GM12872 (cell line): ENCODE data around the gene ATP5F1A.

ENCODE experiments used
- CTCF ChIP-seq: IDR thresholded peaks from 3 replicates; pipeline ENCODE4 v1.5.1; 2011; ENCODE audit warnings: low read depth, mild to moderate bottlenecking, low read length, moderate library complexity; ENCODE audit not compliant: insufficient read depth

Gene ATP5F1A

GRCh38 chr18:46050268-46050667 lies 47.8 kb downstream of the ATP5F1A start:
- no peak for TF ChIP-seq CTCF

- TF ChIP-seq CTCF, result no peak
Observed at GRCh38 chr18:46048641-46049040, 49.5 kb downstream of the ATP5F1A start.

GRCh38 chr18:46046688-46047087 lies 51.4 kb downstream of the ATP5F1A start:
- no peak for TF ChIP-seq CTCF

GRCh38 chr18:46046126-46046525 lies 52.0 kb downstream of the ATP5F1A start:
- no peak for TF ChIP-seq CTCF

- no peak for TF ChIP-seq CTCF
Observed at GRCh38 chr18:46042571-46043123, 55.4 kb downstream of the ATP5F1A start.

- no peak for TF ChIP-seq CTCF
Observed at GRCh38 chr18:46040747-46041104, 57.4 kb downstream of the ATP5F1A start.

GRCh38 chr18:46040033-46040746 lies 57.9 kb downstream of the ATP5F1A start:
- TF ChIP-seq CTCF, result no peak
